ENCODE data around the gene RASSF5.

Gene RASSF5

GRCh38 chr1:206570529-206570928 is 63.2 kb downstream of the RASSF5 start:
- TF ChIP-seq REST (IDR thresholded peaks at IDR 0.05; ENCODE audit: insufficient read depth in 1 of 2, low read depth in 2 of 2, low read length in 2 of 2) (no peak), SIN3A (IDR thresholded peaks at IDR 0.05; ENCODE audit: borderline replicate concordance, insufficient read depth, low read length) (no peak), FOXP2 (optimal IDR thresholded peaks at IDR 0.05; ENCODE audit: borderline replicate concordance, extremely low read depth, extremely low read length, insufficient read depth) (no peak), TAF1 (IDR thresholded peaks at IDR 0.05; ENCODE audit: borderline replicate concordance, insufficient read depth, low read length) (no peak), POLR2AphosphoS5 (IDR thresholded peaks at IDR 0.05; ENCODE audit: low read depth, low read length) (no peak)

GRCh38 chr1:206572835-206573234 is 65.5 kb downstream of the RASSF5 start:
- TF ChIP-seq SIN3A (IDR thresholded peaks at IDR 0.05; ENCODE audit: borderline replicate concordance, insufficient read depth, low read length), result no peak
- no peak for TF ChIP-seq POLR2AphosphoS5 (IDR thresholded peaks at IDR 0.05; ENCODE audit: low read depth, low read length)
- TF ChIP-seq TAF1 (IDR thresholded peaks at IDR 0.05; ENCODE audit: borderline replicate concordance, insufficient read depth, low read length), result no peak
- TF ChIP-seq FOXP2 (optimal IDR thresholded peaks at IDR 0.05; ENCODE audit: borderline replicate concordance, extremely low read depth, extremely low read length, insufficient read depth), result no peak
- TF ChIP-seq REST (IDR thresholded peaks at IDR 0.05; ENCODE audit: insufficient read depth in 1 of 2, low read depth in 2 of 2, low read length in 2 of 2), result no peak

- TF ChIP-seq FOXP2 (optimal IDR thresholded peaks at IDR 0.05; ENCODE audit: borderline replicate concordance, extremely low read depth, extremely low read length, insufficient read depth), result no peak
- TF ChIP-seq TAF1 (IDR thresholded peaks at IDR 0.05; ENCODE audit: borderline replicate concordance, insufficient read depth, low read length), result no peak
- TF ChIP-seq SIN3A (IDR thresholded peaks at IDR 0.05; ENCODE audit: borderline replicate concordance, insufficient read depth, low read length), result no peak
- no peak for TF ChIP-seq POLR2AphosphoS5 (IDR thresholded peaks at IDR 0.05; ENCODE audit: low read depth, low read length)
- TF ChIP-seq REST (IDR thresholded peaks at IDR 0.05; ENCODE audit: insufficient read depth in 1 of 2, low read depth in 2 of 2, low read length in 2 of 2), result no peak
These were observed 66.0 kb downstream of the RASSF5 start for GRCh38 chr1:206573319-206573718.

- TF ChIP-seq POLR2AphosphoS5 (IDR thresholded peaks at IDR 0.05; ENCODE audit: low read depth, low read length), result no peak
- no peak for TF ChIP-seq REST (IDR thresholded peaks at IDR 0.05; ENCODE audit: insufficient read depth in 1 of 2, low read depth in 2 of 2, low read length in 2 of 2)
- no peak for TF ChIP-seq TAF1 (IDR thresholded peaks at IDR 0.05; ENCODE audit: borderline replicate concordance, insufficient read depth, low read length)
- no peak for TF ChIP-seq SIN3A (IDR thresholded peaks at IDR 0.05; ENCODE audit: borderline replicate concordance, insufficient read depth, low read length)
- no peak for TF ChIP-seq FOXP2 (optimal IDR thresholded peaks at IDR 0.05; ENCODE audit: borderline replicate concordance, extremely low read depth, extremely low read length, insufficient read depth)
These were observed 66.4 kb downstream of the RASSF5 start for GRCh38 chr1:206573762-206574161.

All from PFSK-1 (cell line).